BJ (cell line): Measurements from ENCODE around the gene MACROD1. TPM values are rescaled to one million over a fixed set of nuclear protein-coding genes. Genes with fewer than 3 reads are reported as not detected.

Experiments used
- CTCF ChIA-PET: fragments of 350-600 bp; formaldehyde crosslinking; extraction: SDS; loops from one replicate; lab custom pipeline; 2021; ENCODE audit warnings: antibody characterized with exemption, inconsistent platforms; lab: Yijun Ruan, JAX
- POLR2A ChIA-PET: fragments of 300-600 bp; sonication (Branson Sonifier 250); formaldehyde crosslinking; extraction: SDS; loops from one replicate; lab custom pipeline; 2021; ENCODE audit warnings: antibody characterized with exemption; lab: Charles Lee
- DNase-seq: peaks from one replicate; pipeline ENCODE4 v3.0.0-alpha.2; 2011; ENCODE audit warnings: low read depth
- H3K27me3 ChIP-seq: 2 replicates; pipeline ENCODE4 v1.6.0; 2011; ENCODE audit warnings: low read length; ENCODE audit not compliant: control insufficient read depth, insufficient read depth
- H3K36me3 ChIP-seq: 2 replicates; pipeline ENCODE4 v1.5.1; 2011; ENCODE audit warnings: low read length; ENCODE audit not compliant: control insufficient read depth, insufficient read depth
- H3K4me3 ChIP-seq: 2 replicates; pipeline ENCODE4 v1.5.1; 2011; ENCODE audit warnings: low read depth, mild to moderate bottlenecking, control low read depth, low read length
- polyA plus RNA-seq: library from polyadenylated mRNA; depleted of rRNA; stranded (reverse); fragments of >200 nt; gene quantifications from 2 replicates; pipeline ENCODE4 v1.2.3, GENCODE V29; 2011
- TF ChIP-seq, protein P1 (sequence below): IDR thresholded peaks from 2 replicates; pipeline ENCODE4 v1.5.1; 2011; ENCODE audit warnings: low read depth, mild to moderate bottlenecking, control low read depth, inconsistent platforms, low read length, moderate library complexity; ENCODE audit not compliant: insufficient read depth

MACROD1 gene
- polyA plus RNA-seq, 1 experiment, result 12.4 TPM

DNA sequence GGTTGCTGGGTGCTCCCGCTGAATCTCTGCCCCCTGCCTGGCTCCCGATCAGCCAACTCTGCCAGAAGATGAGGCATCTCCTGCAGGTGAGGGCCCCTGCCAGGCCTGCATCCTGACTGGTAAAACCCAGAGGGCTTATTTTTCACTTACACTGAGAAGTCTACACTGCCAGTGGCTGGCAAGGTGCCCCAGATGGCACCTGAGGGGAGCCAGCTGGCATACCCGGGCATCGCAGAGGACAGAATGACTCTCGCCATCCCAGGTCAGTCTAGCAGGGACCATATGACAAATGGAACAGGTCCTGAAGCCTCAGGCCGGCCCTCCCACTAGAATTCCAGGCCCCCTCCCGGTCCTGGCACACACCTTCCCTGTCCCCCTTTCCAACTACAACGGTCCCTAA, 30.9 kb downstream of the MACROD1 start:
- no peaks in the 10 kb centered on the region for H3K27me3 ChIP-seq
- no peak overlapping the region for H3K4me3 ChIP-seq
- no peaks in the 10 kb centered on the region for H3K36me3 ChIP-seq
- TF ChIP-seq, protein P1, sequence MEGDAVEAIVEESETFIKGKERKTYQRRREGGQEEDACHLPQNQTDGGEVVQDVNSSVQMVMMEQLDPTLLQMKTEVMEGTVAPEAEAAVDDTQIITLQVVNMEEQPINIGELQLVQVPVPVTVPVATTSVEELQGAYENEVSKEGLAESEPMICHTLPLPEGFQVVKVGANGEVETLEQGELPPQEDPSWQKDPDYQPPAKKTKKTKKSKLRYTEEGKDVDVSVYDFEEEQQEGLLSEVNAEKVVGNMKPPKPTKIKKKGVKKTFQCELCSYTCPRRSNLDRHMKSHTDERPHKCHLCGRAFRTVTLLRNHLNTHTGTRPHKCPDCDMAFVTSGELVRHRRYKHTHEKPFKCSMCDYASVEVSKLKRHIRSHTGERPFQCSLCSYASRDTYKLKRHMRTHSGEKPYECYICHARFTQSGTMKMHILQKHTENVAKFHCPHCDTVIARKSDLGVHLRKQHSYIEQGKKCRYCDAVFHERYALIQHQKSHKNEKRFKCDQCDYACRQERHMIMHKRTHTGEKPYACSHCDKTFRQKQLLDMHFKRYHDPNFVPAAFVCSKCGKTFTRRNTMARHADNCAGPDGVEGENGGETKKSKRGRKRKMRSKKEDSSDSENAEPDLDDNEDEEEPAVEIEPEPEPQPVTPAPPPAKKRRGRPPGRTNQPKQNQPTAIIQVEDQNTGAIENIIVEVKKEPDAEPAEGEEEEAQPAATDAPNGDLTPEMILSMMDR, result no peak
- POLR2A ChIA-PET, result no interaction called here
- no peak for DNase-seq
- CTCF ChIA-PET, result interaction anchor here (0.9 to 2.3 kb wide), 5 partner anchors 8 to 38 kb away, joined by 3 to 9 read pairs (median 4); no protein-coding TSS in a partner anchor

DNA sequence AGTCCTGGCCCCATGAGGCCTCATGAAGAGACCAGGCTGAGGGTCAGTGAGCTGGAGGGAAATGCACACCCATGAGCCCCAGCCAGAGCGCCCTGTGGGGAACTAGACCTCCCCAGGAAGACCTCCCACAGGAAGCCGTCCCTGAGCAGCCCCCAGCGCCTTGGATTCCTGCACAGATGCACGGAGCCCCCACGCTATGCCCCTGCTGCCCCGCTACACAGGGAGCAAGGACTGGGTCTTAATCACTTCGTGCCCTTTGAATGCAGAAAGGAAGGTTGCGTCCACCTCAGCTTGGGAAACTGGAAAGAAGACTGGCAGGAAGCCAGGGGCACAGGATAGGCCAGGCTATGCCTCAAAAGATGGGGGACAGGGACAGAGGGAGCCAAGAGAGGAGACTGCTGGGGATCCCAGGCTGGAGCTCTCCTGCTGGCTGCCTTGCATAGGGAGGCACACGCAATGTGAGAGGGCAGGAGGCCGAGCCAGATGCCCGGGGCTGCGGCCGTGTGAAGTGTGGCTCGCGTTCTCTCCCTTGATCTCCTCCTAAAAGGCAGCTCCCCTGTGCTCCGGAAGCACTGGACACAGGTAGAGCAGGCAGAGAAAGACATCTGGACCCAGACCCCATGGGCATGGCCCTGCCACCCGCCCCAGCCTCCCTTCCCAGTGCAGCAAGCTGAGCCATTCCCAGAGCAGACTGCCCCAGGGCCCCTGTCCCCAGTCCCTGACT, 32.8 kb downstream of the MACROD1 start:
- Histone ChIP-seq H3K4me3 (no peak overlapping the region), H3K27me3 (no peaks in the 10 kb centered on the region), H3K36me3 (no peaks in the 10 kb centered on the region)
- CTCF ChIA-PET, result interaction anchor here (0.9 to 1.4 kb wide), 3 partner anchors 11 to 133 kb away, joined by 3 to 8 read pairs (median 3); no protein-coding TSS in a partner anchor
- POLR2A ChIA-PET, result no interaction called here
- TF ChIP-seq, protein P1, result no peak
- no peak for DNase-seq

DNA sequence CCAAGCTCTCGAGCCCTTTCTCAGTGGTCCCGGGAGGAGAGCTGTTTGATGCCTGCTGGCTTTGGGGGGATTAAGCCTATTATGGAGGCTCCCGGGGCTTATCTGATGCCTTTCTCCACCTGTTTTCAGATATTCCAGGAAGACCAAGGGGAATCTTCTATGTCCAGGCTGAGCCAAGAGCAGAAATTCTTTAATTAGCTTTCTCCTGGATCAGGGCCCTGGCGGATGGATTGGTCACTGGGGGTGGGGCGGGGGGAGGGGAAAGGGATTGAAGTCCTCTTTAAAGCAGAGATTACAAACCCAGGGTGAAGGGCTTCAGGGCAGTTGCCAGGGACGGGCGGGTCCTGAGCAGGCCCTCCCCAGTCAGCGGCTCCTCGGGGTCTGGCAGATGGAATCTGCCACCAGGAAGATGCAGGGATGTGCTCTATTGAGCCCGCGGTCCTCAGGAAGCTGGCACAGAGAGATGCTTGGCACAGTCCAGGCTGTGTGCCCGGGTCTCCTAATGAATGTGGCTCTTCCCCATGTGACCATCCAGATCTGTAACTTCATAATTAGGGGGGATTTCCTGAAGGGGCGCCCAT, 33.6 kb downstream of the MACROD1 start:
- Histone ChIP-seq H3K4me3 (no peak overlapping the region), H3K27me3 (no peaks in the 10 kb centered on the region), H3K36me3 (no peaks in the 10 kb centered on the region)
- TF ChIP-seq, protein P1, result no peak
- CTCF ChIA-PET, result interaction anchor here (0.6 to 1.9 kb wide), 6 partner anchors 10 to 132 kb away, joined by 3 to 8 read pairs (median 4); no protein-coding TSS in a partner anchor
- POLR2A ChIA-PET, result no interaction called here
- no peak for DNase-seq

DNA sequence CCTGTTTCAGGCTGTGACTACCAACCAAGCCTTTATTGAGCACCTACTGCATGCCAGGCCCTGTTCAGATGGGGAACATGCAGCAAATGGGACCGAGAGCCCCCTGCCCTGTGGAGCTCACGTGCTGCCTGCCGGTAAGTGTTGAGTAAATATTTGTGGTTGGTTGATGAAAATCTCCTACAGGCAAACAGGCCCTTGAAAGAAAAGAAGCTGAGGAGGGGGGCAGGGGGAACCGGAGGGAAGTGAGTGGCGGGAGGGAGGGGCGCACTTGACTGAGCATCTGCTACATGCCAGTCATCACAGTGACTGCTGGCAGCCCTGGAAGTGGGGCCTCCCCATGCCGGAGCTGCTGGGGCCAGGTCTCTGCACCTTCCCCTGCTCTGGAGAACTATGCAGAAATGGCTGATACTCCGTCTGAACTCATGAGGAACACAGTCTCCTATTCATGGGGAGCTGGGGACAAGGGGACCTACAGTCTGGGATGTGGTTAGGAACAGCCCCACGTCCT, 34.2 kb downstream of the MACROD1 start:
- TF ChIP-seq, protein P1, result no peak
- ChIA-PET POLR2A (no interaction called here), CTCF (interaction anchor here (0.6 to 1.9 kb wide), 6 partner anchors 9 to 132 kb away, joined by 3 to 8 read pairs (median 4); no protein-coding TSS in a partner anchor)
- H3K27me3 ChIP-seq, result no peaks in the 10 kb centered on the region
- H3K4me3 ChIP-seq, result no peak overlapping the region
- no peaks in the 10 kb centered on the region for H3K36me3 ChIP-seq
- DNase-seq, result no peak

DNA sequence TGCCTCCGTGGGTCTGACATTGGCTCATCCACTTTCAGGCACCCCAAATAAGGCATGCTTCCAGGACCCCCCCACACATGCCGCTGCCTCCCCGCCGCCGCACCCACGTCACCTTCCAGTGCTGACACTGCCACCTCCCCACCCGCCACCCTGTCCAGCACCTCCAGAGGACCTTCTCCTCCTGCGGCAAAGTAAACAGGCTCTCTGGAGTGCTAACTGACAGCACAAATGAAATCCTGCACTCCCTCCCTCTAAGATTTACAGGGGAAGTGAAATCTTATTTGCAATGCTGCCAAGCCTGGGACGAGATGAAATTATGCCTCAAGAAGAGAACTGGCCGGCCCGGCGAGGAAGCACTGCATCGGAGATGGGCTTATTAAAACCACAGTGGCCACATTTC, 35.3 kb downstream of the MACROD1 start:
- H3K27me3 ChIP-seq, result peaks cover 1% of the 10 kb centered on the region; the same call in 1 of the 2 replicates
- TF ChIP-seq, protein P1, result no peak
- no peak overlapping the region for H3K4me3 ChIP-seq
- ChIA-PET POLR2A (no interaction called here), CTCF (interaction anchor here (1.2 to 1.4 kb wide), 2 partner anchors 14 to 123 kb away, joined by 3 read pairs; no protein-coding TSS in a partner anchor)
- H3K36me3 ChIP-seq, result no peaks in the 10 kb centered on the region
- DNase-seq, result no peak
